ENCODE results near the gene GRIK5.

GRCh38 chr19:42083537-42083936 is 13.5 kb upstream of the GRIK5 start:
- TF ChIP-seq JUND (IDR thresholded peaks at IDR 0.05) (no peak), CTCF (IDR thresholded peaks at IDR 0.05; ENCODE audit: low read depth, low read length, missing input control) (no peak), RAD21 (IDR thresholded peaks at IDR 0.05) (no peak), HNF4G (IDR thresholded peaks at IDR 0.05) (no peak), MAX (IDR thresholded peaks at IDR 0.05) (no peak), REST (IDR thresholded peaks at IDR 0.05) (no peak), GABPA (IDR thresholded peaks at IDR 0.05 in 1 of 2, conservative IDR thresholded peaks at IDR 0.05 in 1 of 2) (no peak), NR2F2 (IDR thresholded peaks at IDR 0.05) (no peak), EGR1 (IDR thresholded peaks at IDR 0.05; ENCODE audit: low read depth in 2 of 2) (no peak), YY1 (IDR thresholded peaks at IDR 0.05) (no peak), TAF1 (conservative IDR thresholded peaks at IDR 0.05) (no peak)
- TF ChIP-seq, protein P1, sequence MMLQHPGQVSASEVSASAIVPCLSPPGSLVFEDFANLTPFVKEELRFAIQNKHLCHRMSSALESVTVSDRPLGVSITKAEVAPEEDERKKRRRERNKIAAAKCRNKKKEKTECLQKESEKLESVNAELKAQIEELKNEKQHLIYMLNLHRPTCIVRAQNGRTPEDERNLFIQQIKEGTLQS (IDR thresholded peaks at IDR 0.05) = no peak

All from liver (tissue), 3 donors.